Mucosa of rectum (tissue), 2 donors: ENCODE results near the gene ANOS1.
"Not testable (repeated sequence)": the region's sequence is repeated elsewhere in the genome, so short reads cannot be mapped to it uniquely, and the experiment has no call there.

Source experiments
- H3K27ac ChIP-seq, 2 donors: one replicate each; pipeline ENCODE4 v1.7.0; 2013; ENCODE audit warnings: inconsistent platforms in 2 of 2, low read depth in 2 of 2, low read length in 2 of 2
- H3K27me3 ChIP-seq, 2 donors: one replicate each; pipeline ENCODE4 v1.7.0; 2013; ENCODE audit warnings: low read length in 2 of 2; ENCODE audit not compliant: control insufficient read depth in 2 of 2, insufficient read depth in 2 of 2
- H3K36me3 ChIP-seq, 2 donors: one replicate each; pipeline ENCODE4 v1.7.0; 2013; ENCODE audit warnings: low read length in 2 of 2; ENCODE audit not compliant: control insufficient read depth in 2 of 2, insufficient read depth in 2 of 2
- H3K4me1 ChIP-seq, 2 donors: one replicate each; pipeline ENCODE4 v1.7.0; 2013; ENCODE audit warnings: low read length in 2 of 2, mild to moderate bottlenecking in 1 of 2; ENCODE audit not compliant: control insufficient read depth in 2 of 2, insufficient read depth in 2 of 2
- H3K4me3 ChIP-seq, 2 donors: one replicate each; pipeline ENCODE4 v1.7.0; 2013; ENCODE audit warnings: low read length in 2 of 2
- H3K9ac ChIP-seq, 2 donors: one replicate each; pipeline ENCODE4 v1.7.0; 2013; ENCODE audit warnings: low read length in 2 of 2, low read depth in 1 of 2, mild to moderate bottlenecking in 1 of 2
- H3K9me3 ChIP-seq, 2 donors: one replicate each; pipeline ENCODE4 v1.7.0; 2013; ENCODE audit warnings: low read length in 2 of 2; ENCODE audit not compliant: control insufficient read depth in 2 of 2
- donor health status: healthy.
- donor health status: Normal muscosa, but diverticular disease.

The ANOS1 gene, protein sequence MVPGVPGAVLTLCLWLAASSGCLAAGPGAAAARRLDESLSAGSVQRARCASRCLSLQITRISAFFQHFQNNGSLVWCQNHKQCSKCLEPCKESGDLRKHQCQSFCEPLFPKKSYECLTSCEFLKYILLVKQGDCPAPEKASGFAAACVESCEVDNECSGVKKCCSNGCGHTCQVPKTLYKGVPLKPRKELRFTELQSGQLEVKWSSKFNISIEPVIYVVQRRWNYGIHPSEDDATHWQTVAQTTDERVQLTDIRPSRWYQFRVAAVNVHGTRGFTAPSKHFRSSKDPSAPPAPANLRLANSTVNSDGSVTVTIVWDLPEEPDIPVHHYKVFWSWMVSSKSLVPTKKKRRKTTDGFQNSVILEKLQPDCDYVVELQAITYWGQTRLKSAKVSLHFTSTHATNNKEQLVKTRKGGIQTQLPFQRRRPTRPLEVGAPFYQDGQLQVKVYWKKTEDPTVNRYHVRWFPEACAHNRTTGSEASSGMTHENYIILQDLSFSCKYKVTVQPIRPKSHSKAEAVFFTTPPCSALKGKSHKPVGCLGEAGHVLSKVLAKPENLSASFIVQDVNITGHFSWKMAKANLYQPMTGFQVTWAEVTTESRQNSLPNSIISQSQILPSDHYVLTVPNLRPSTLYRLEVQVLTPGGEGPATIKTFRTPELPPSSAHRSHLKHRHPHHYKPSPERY

DNA sequence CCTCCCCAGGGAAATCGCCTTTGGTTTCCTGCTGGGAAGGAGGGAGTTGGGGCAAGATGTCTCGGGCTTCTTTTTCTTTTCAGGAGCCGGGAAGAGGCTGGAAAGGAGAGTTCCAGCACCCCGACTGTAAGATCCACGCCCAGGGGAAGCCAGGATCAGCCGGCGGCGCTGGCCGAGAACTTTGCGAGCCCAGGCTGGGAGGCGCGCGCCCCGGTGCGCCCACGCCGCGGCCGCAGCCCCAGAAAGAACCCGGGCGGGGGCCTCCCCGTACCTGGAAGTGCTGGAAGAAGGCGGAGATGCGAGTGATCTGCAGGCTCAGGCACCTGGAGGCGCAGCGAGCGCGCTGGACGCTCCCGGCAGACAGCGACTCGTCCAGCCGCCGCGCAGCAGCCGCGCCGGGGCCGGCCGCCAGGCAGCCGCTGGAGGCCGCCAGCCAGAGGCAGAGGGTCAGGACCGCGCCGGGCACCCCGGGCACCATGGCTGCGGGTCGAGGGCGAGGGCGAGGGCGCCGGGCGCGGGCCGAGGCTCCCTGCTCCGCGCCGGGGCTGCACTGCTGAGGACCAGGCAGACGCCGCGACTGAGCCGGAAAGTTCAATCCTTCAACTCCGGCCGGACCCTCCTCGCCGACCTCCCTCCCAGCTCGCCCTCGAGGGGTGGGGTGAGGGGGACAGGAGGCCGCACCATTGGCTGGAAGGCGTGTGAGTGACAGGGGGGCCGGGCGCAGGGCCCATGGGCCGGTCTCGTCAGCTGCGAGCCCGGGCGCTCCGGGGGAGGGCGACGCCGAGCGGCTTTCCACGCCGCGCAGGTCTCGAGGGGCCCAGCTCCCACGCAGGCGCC is at the start of gene ANOS1:
ANOS1 (minus strand) TSS at position 579 of the 837 bp plus-strand sequence; CDS start at position 478, 101 bp downstream.
- Histone ChIP-seq H3K36me3 (no peaks in the 10 kb centered on the region), H3K27ac (no peak within 1 kb of the TSS), H3K9ac (no peak within 1 kb of the TSS), H3K27me3 (peaks cover 9 to 31% of the 10 kb centered on the region in 2 donors), H3K4me1 (peaks cover 0 to 5% of the 10 kb centered on the region in 2 donors), H3K4me3 (peak within 1 kb of the TSS; percentile 20 to 30), H3K9me3 (no peaks in the 10 kb centered on the region)

DNA sequence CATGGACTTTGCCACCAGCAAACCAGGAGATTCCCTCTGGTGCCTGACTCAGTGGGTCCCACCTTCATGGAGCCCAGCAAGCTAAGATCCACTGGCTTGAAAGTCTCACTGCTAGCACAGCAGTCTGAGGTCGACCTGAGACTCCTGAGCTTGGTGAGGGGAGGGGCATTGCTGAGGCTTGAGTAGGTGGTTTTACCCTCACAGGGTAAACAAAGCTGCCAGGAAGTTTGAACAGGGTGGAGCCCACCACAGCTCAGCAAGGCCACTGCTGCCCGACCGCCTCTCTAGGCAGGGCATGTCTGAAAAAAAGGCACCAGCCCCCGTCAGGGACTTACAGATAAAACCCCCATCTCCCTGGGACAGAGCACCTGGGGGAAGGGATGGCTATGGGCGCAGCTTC is 41.2 kb upstream of the ANOS1 start:
- no peaks in the 10 kb centered on the region for H3K36me3 ChIP-seq
- H3K4me1 ChIP-seq = no peaks in the 10 kb centered on the region
- H3K27ac ChIP-seq = no peak overlapping the region
- H3K9ac ChIP-seq = no peak overlapping the region
- no peaks in the 10 kb centered on the region for H3K27me3 ChIP-seq
- no peak overlapping the region for H3K4me3 ChIP-seq
- no peaks in the 10 kb centered on the region for H3K9me3 ChIP-seq

DNA sequence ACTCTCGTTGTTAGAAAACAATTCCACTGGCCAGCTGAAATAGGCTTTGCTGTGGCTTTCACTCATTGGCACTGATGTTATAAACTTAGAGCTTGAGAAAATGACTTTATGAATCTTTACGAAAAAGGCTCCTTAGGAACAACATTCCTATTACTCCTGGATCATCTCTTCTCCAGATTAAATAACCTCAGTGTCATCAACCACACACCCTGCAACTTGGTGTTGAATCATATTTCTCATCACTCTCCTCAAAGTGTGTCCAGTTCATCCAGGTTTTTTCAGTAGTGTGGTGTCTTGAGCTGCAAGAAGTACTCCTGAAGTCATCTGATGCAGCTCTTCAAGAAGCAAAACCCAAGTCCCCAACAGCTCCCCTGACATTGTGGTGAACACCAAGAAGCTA is 28.1 kb upstream of the ANOS1 start:
- Histone ChIP-seq H3K9ac (no peak overlapping the region), H3K9me3 (no peaks in the 10 kb centered on the region), H3K36me3 (no peaks in the 10 kb centered on the region), H3K4me3 (no peak overlapping the region), H3K4me1 (no peaks in the 10 kb centered on the region), H3K27ac (no peak overlapping the region), H3K27me3 (peaks cover 0 to 2% of the 10 kb centered on the region in 2 donors)

DNA sequence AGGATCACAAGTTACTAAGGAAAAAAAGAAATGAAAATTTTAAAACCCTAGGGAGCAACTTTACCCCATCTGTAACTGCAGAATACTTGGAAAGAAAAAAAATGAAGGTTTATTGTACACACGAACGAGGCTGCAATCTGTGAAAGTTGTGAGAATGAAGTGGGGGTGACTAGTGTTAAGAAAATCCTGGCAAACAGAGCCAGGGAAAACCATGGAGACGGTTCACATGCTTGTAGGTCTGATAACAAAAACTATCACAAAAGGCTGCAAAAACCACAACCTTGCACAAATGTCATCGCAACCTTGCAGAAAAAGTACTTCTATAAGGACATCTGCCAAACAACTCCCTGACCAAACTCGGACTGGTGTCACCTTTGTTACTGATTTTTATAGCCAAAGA is 26.8 kb upstream of the ANOS1 start:
- H3K9ac ChIP-seq, H3K27ac ChIP-seq, H3K27me3 ChIP-seq, H3K36me3 ChIP-seq, H3K4me1 ChIP-seq, H3K4me3 ChIP-seq, H3K9me3 ChIP-seq: not testable (repeated sequence)

DNA sequence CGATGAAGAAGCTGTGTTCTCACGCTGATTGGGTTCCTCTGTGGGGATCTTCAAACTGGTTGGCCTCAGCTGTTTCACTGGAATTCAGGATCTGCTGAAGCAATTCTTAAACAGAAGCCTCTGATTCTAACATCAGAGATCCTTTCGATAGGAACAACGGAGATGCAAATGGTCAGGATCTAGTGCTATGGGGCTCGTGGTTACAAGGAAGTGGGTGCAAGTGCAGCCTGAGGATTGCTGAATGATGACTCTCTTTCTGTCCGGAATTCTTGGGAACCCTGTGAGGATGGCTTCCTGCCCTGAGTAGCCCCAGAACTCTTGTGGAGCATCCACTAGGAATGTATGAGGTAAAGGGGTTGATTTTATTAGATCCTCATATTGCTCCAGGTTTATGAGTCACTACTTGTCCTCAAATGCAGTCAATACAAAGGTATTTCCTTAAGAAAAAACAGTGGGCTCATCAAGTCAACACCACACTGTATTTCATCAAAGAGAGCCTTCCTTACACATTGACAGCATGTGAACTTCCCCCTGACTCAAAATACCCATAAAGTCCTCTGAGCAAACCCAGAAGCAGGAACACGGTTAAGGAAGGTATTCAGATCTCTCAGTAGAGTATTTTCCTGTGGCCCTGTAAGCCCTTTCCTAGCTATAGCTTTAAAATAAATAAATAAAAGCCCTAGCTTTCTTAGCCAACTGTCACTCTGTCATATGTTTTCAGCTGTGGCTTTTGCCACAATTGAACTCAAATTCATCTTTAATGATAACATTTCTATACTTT is 25.9 kb upstream of the ANOS1 start:
- H3K4me3 ChIP-seq, H3K36me3 ChIP-seq, H3K27ac ChIP-seq, H3K9me3 ChIP-seq, H3K9ac ChIP-seq, H3K4me1 ChIP-seq, H3K27me3 ChIP-seq: not testable (repeated sequence)

DNA sequence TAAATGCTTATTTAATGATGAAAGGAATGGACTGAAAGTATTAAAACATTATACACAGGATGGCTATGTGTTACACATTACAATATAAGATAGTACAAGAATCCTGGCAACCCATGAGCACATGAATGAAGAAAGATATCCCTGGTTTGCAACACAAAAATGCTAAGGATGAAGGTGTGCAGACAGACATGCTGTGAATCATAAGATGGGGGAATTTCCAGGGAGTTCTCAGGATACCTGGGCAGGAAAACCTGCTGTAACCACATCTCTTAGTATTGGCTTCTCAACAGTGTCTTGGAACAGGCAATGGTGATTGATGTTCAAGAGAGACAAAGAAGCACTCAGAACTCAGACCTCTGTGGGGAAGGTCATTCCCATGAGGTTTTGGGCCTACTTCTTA is 23.9 kb upstream of the ANOS1 start:
- no peaks in the 10 kb centered on the region for H3K4me1 ChIP-seq

DNA sequence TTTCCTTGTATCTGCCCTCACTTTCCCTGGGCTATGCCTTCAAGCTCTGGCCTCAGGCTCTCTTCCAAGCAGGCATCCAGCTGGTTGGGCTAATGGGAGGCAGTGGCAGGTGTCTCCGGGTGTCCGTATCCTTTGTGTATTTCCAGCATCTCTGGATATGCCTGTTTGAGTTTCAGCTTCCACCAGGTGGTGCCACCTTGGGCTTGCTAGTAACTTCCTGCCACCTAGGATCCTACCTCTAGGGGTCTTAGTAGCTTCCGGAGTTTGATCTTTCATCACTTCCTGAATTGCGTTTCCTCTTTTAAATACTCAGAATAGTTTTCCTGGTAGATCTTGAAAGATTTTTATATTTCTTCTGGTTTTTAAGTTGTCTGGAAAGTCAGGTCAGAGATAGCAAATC is 23.2 kb upstream of the ANOS1 start:
- H3K9ac ChIP-seq = no peak overlapping the region
- H3K4me1 ChIP-seq = no peaks in the 10 kb centered on the region
- H3K27me3 ChIP-seq = peaks cover 0 to 6% of the 10 kb centered on the region in 2 donors
- no peaks in the 10 kb centered on the region for H3K9me3 ChIP-seq
- no peaks in the 10 kb centered on the region for H3K36me3 ChIP-seq
- no peak overlapping the region for H3K4me3 ChIP-seq
- H3K27ac ChIP-seq = no peak overlapping the region

More for the DNA sequence above, 23.9 kb upstream of the ANOS1 start:
- Histone ChIP-seq H3K36me3 (no peaks in the 10 kb centered on the region), H3K9ac (no peak overlapping the region), H3K4me3 (no peak overlapping the region), H3K27ac (no peak overlapping the region), H3K27me3 (peaks cover 0 to 6% of the 10 kb centered on the region in 2 donors), H3K9me3 (no peaks in the 10 kb centered on the region)

DNA sequence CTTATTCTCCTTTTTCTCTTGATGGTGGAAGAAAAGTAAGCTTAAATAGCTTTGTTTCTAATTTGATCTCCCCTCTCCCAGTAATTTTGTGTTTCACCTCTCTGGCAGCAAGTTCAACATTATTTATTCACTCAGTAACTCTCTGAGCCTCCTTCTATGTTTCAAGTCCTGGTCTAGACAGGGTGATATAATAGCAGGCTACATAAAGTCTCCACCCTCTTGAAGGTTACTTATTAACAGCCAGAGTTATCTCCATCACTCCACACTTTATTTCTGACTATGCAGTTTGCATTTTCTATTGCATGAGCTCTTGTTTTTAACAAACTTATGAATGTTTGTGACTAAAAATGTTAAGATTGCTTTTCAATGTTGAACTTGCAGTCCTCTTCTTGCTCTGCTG is 17.8 kb upstream of the ANOS1 start:
- H3K4me1 ChIP-seq = no peaks in the 10 kb centered on the region
- no peak overlapping the region for H3K9ac ChIP-seq
- no peak overlapping the region for H3K4me3 ChIP-seq
- H3K27me3 ChIP-seq = peaks cover 0 to 4% of the 10 kb centered on the region in 2 donors
- H3K36me3 ChIP-seq = no peaks in the 10 kb centered on the region
- no peaks in the 10 kb centered on the region for H3K9me3 ChIP-seq
- H3K27ac ChIP-seq = no peak overlapping the region

DNA sequence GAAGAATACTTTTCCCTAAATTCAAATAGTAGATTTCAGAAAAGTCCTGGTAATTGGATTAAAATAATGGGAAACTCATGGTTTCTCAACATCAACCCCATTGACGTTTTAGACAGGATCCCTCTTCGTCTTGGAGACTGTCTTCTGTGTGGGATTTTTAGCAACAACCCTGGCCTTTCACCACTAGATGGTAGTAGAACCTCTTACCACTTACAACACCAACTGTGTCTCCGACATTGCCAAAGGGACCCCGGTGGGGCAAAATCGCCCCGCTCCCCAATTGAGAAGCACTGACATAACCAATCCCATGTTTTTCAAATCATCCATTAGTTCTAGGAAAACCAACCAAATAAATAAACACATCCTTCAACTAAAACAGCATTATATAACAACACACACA is 16.9 kb upstream of the ANOS1 start:
- Histone ChIP-seq H3K9ac (no peak overlapping the region), H3K27me3 (no peaks in the 10 kb centered on the region), H3K36me3 (no peaks in the 10 kb centered on the region), H3K9me3 (no peaks in the 10 kb centered on the region), H3K27ac (no peak overlapping the region), H3K4me3 (no peak overlapping the region), H3K4me1 (no peaks in the 10 kb centered on the region)
